WTC11 (cell line): ENCODE results near the gene NOTCH4.

Source experiments
- JUN ChIP-seq: sonication (generic); formaldehyde crosslinking; IDR thresholded peaks from 2 replicates; pipeline ENCODE4 v1.8.0; 2023; ENCODE audit warnings: mild to moderate bottlenecking, missing genetic modification reagents
- TF ChIP-seq, protein P1 (sequence below): sonication (generic); formaldehyde crosslinking; IDR thresholded peaks from 2 replicates; pipeline ENCODE4 v1.8.1; 2022; ENCODE audit warnings: low read depth, missing genetic modification reagents, borderline replicate concordance

DNA sequence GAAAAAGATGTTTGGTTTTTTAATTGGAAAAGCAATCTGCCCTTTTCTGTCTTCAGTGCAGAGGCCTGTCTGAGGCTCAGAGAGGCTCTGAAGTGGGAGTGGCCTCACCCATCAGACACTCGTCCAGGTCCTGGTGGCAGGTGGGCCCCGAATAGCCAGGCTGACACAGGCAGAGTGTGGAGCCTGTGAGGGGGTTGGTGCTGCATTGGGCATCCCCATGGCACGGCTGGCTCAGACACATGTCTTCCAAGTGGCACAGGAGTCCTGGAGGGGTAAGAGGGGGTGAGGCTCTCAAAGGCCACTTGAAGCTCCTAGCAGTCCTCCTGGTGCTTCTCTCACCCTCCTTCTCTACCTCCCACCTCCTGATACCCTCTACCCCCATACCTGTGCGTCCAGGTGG lies 3.8 kb downstream of the NOTCH4 start:
- no peak for TF ChIP-seq JUN (CRISPR knock-in tag)
- TF ChIP-seq, protein P1, sequence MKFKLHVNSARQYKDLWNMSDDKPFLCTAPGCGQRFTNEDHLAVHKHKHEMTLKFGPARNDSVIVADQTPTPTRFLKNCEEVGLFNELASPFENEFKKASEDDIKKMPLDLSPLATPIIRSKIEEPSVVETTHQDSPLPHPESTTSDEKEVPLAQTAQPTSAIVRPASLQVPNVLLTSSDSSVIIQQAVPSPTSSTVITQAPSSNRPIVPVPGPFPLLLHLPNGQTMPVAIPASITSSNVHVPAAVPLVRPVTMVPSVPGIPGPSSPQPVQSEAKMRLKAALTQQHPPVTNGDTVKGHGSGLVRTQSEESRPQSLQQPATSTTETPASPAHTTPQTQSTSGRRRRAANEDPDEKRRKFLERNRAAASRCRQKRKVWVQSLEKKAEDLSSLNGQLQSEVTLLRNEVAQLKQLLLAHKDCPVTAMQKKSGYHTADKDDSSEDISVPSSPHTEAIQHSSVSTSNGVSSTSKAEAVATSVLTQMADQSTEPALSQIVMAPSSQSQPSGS (CRISPR knock-in tag) = no peak
